ENCODE measurements around the gene NAPB.

The NAPB gene

DNA sequence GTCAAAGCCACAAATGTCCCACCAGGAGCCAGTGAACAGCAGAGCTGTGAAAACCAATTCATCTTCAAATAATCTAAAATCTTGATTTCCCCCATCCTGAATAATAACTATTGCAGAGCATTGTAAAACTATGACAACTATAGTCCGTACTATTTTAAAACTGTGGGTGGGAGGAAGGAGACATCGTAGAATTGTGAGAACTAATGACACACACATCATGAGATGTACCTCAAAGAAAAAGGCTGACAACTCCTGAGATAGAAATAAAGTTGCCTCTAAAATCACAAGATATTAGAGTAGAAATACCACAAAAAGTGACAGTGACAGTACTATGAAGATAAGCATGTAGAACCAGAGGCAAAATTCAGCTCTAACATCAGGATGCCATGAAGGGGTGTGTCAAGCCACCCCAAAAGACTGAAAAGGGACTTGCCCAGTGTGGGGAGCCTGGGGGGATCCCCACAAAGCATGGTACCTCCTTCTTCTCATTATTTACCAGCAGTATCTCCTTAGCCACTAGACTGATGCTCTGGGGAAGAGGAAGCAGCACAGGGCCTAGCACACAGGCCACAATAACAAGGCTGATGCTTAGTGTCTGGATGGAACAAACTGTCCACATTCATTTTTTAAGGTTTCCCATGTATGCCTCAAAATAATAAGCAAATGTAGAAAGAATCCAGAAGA lies 13.4 kb downstream of the NAPB start:
- Histone ChIP-seq H3K9me3 (ENCODE audit: control insufficient read depth in 2 of 2, low read length in 2 of 2) (no peaks in the 10 kb centered on the region), H3K36me3 (ENCODE audit: control insufficient read depth in 2 of 2, insufficient read depth in 2 of 2, low read length in 2 of 2) (no peaks in the 10 kb centered on the region), H3K4me1 (ENCODE audit: control insufficient read depth in 2 of 2, insufficient read depth in 2 of 2, low read length in 2 of 2) (no peaks in the 10 kb centered on the region), H3K27ac (ENCODE audit: low read depth in 2 of 2, low read length in 2 of 2) (no peak overlapping the region), H3K9ac (ENCODE audit: low read depth in 1 of 2, low read length in 2 of 2) (no peak overlapping the region), H3K27me3 (ENCODE audit: control insufficient read depth in 2 of 2, insufficient read depth in 2 of 2, low read length in 2 of 2) (no peaks in the 10 kb centered on the region), H3K4me3 (ENCODE audit: low read length in 2 of 2) (no peak overlapping the region)

- Histone ChIP-seq H3K36me3 (ENCODE audit: control insufficient read depth in 2 of 2, insufficient read depth in 2 of 2, low read length in 2 of 2) (no peaks in the 10 kb centered on the region), H3K27me3 (ENCODE audit: control insufficient read depth in 2 of 2, insufficient read depth in 2 of 2, low read length in 2 of 2) (no peaks in the 10 kb centered on the region), H3K4me3 (ENCODE audit: low read length in 2 of 2) (no peak overlapping the region), H3K27ac (ENCODE audit: low read depth in 2 of 2, low read length in 2 of 2) (no peak overlapping the region), H3K9me3 (ENCODE audit: control insufficient read depth in 2 of 2, low read length in 2 of 2) (no peaks in the 10 kb centered on the region), H3K9ac (ENCODE audit: low read depth in 1 of 2, low read length in 2 of 2) (no peak overlapping the region), H3K4me1 (ENCODE audit: control insufficient read depth in 2 of 2, insufficient read depth in 2 of 2, low read length in 2 of 2) (no peaks in the 10 kb centered on the region)
These were observed 14.4 kb downstream of the NAPB start for GRCh38 chr20:23406880-23407279.

- Histone ChIP-seq H3K4me3 (ENCODE audit: low read length in 2 of 2) (no peak overlapping the region), H3K36me3 (ENCODE audit: control insufficient read depth in 2 of 2, insufficient read depth in 2 of 2, low read length in 2 of 2) (peaks cover 0 to 4% of the 10 kb centered on the region in 2 donors), H3K9me3 (ENCODE audit: control insufficient read depth in 2 of 2, low read length in 2 of 2) (no peaks in the 10 kb centered on the region), H3K27me3 (ENCODE audit: control insufficient read depth in 2 of 2, insufficient read depth in 2 of 2, low read length in 2 of 2) (no peaks in the 10 kb centered on the region), H3K4me1 (ENCODE audit: control insufficient read depth in 2 of 2, insufficient read depth in 2 of 2, low read length in 2 of 2) (no peaks in the 10 kb centered on the region), H3K27ac (ENCODE audit: low read depth in 2 of 2, low read length in 2 of 2) (no peak overlapping the region), H3K9ac (ENCODE audit: low read depth in 1 of 2, low read length in 2 of 2) (no peak overlapping the region)
These were observed 17.1 kb downstream of the NAPB start for GRCh38 chr20:23404196-23404595.

GRCh38 chr20:23403751-23404150 lies 17.5 kb downstream of the NAPB start:
- Histone ChIP-seq H3K27me3 (ENCODE audit: control insufficient read depth in 2 of 2, insufficient read depth in 2 of 2, low read length in 2 of 2) (no peaks in the 10 kb centered on the region), H3K4me3 (ENCODE audit: low read length in 2 of 2) (no peak overlapping the region), H3K9me3 (ENCODE audit: control insufficient read depth in 2 of 2, low read length in 2 of 2) (no peaks in the 10 kb centered on the region), H3K27ac (ENCODE audit: low read depth in 2 of 2, low read length in 2 of 2) (no peak overlapping the region), H3K36me3 (ENCODE audit: control insufficient read depth in 2 of 2, insufficient read depth in 2 of 2, low read length in 2 of 2) (peaks cover 0 to 4% of the 10 kb centered on the region in 2 donors), H3K9ac (ENCODE audit: low read depth in 1 of 2, low read length in 2 of 2) (no peak overlapping the region), H3K4me1 (ENCODE audit: control insufficient read depth in 2 of 2, insufficient read depth in 2 of 2, low read length in 2 of 2) (no peaks in the 10 kb centered on the region)

DNA sequence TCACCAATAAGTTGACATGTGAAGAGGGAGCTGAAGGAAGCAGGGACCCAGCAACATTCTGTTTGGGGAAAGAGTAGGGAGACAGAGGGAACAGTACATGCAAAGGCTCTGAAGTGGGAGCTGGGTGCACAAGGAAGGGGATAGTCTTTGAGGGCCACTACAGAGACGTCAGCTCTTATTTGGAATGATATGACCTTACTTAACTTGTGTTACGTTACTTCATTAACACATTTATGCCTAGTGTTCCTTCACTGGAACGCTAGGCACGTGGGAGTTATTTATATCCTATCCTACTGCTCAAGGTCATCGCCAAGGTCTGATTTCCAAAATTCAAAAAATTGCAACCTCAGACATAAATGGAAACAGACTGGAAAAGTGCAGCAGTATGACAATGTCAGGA lies 20.2 kb downstream of the NAPB start:
- no peak overlapping the region for H3K9ac ChIP-seq (ENCODE audit: low read depth in 1 of 2, low read length in 2 of 2)
- H3K27ac ChIP-seq (ENCODE audit: low read depth in 2 of 2, low read length in 2 of 2), result no peak overlapping the region
- H3K9me3 ChIP-seq (ENCODE audit: control insufficient read depth in 2 of 2, low read length in 2 of 2), result no peaks in the 10 kb centered on the region
- H3K27me3 ChIP-seq (ENCODE audit: control insufficient read depth in 2 of 2, insufficient read depth in 2 of 2, low read length in 2 of 2), result no peaks in the 10 kb centered on the region
- H3K4me1 ChIP-seq (ENCODE audit: control insufficient read depth in 2 of 2, insufficient read depth in 2 of 2, low read length in 2 of 2), result no peaks in the 10 kb centered on the region
- H3K36me3 ChIP-seq (ENCODE audit: control insufficient read depth in 2 of 2, insufficient read depth in 2 of 2, low read length in 2 of 2), result peaks cover 4% of the 10 kb centered on the region in 2 donors
- H3K4me3 ChIP-seq (ENCODE audit: low read length in 2 of 2), result no peak overlapping the region

DNA sequence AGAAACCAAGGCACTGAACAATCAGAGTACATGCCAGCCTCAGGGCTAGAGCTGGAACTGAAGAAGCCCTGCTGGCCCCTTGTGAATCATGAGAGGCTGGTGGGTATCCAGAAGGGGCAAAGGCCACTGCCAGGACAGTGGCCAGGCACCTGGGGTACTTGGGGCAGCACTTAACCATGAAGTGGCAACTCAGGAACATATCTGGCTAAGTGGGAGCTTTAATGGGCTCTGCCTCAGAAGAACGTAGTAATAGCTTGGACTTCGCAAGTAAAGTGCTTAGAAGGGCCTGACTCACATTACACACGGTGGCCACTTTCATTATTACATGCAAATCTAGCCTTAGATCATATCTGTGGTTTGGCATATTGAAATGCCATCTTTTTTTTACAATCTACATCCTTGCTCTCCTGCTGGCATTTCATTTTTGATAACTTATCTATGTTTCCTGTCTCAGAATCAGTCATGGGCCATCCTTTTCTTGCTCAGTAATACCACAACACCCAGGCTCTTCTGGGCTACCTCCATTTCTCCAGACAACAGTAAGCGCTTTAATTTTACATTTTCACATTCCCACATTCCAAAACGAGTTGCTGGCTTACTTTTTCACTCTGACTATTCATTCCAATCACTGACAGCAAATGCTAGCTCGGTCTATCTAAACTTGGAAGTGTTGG lies 21.6 kb downstream of the NAPB start:
- H3K27ac ChIP-seq (ENCODE audit: low read depth in 2 of 2, low read length in 2 of 2), result no peak overlapping the region

DNA sequence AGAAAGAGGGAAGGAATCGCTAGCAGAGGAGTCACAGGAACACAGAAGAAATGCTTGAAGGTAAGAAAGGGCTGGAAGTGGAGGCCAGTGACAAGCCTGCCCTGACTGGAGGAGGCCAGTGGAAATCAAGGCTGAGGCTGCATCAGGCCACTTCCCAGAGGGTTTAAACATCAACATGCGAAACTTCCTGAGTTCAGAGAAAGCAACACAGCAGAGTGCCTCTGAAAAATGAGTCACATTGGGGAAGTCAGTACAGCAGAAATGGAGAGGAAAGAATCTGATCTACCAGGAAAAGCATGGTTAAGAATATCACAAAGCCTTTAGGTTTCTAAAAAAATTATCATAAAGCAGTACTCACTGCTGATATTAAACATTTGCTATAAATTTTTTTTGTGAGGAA lies 23.3 kb downstream of the NAPB start:
- Histone ChIP-seq H3K27me3 (ENCODE audit: control insufficient read depth in 2 of 2, insufficient read depth in 2 of 2, low read length in 2 of 2) (no peaks in the 10 kb centered on the region), H3K36me3 (ENCODE audit: control insufficient read depth in 2 of 2, insufficient read depth in 2 of 2, low read length in 2 of 2) (peaks cover 25% of the 10 kb centered on the region in 2 donors), H3K27ac (ENCODE audit: low read depth in 2 of 2, low read length in 2 of 2) (no peak overlapping the region), H3K9ac (ENCODE audit: low read depth in 1 of 2, low read length in 2 of 2) (no peak overlapping the region), H3K4me3 (ENCODE audit: low read length in 2 of 2) (no peak overlapping the region), H3K9me3 (ENCODE audit: control insufficient read depth in 2 of 2, low read length in 2 of 2) (no peaks in the 10 kb centered on the region), H3K4me1 (ENCODE audit: control insufficient read depth in 2 of 2, insufficient read depth in 2 of 2, low read length in 2 of 2) (no peaks in the 10 kb centered on the region)

More for the DNA sequence above, 21.6 kb downstream of the NAPB start:
- Histone ChIP-seq H3K27me3 (ENCODE audit: control insufficient read depth in 2 of 2, insufficient read depth in 2 of 2, low read length in 2 of 2) (no peaks in the 10 kb centered on the region), H3K4me3 (ENCODE audit: low read length in 2 of 2) (no peak overlapping the region), H3K9ac (ENCODE audit: low read depth in 1 of 2, low read length in 2 of 2) (no peak overlapping the region), H3K9me3 (ENCODE audit: control insufficient read depth in 2 of 2, low read length in 2 of 2) (no peaks in the 10 kb centered on the region), H3K36me3 (ENCODE audit: control insufficient read depth in 2 of 2, insufficient read depth in 2 of 2, low read length in 2 of 2) (peaks cover 8% of the 10 kb centered on the region in 2 donors), H3K4me1 (ENCODE audit: control insufficient read depth in 2 of 2, insufficient read depth in 2 of 2, low read length in 2 of 2) (no peaks in the 10 kb centered on the region)

DNA sequence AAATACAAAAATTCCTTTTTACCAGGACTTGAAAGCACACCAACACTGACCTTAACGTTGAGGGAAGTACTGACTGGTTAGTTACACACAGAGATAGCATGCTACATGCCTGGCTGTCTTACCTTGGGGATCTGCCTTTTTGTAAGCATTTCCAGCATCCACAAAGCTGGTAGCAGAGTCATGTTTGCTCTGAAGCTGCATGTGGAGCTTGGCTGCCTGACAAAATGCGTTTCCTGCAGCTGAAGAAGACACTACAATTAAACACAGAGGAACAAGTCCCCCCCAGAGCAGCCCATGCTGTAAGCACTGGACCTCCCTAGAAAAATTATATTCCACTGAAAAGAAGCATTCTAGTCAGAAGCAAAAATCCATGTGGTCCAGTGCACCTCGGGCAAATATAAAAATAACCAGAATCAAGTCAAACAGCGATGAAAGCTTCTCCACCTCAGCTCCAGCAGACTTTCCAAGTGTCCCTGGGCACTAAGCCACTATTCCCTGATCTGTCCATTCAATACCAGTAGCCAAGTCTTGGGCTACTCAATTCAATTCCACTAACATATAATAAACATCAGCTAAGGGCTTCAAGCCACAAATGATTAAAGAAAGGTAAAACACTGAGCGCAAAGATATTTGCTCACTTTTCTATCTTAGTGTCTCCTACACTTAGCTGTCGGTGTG lies 24.2 kb downstream of the NAPB start:
- H3K9me3 ChIP-seq (ENCODE audit: control insufficient read depth in 2 of 2, low read length in 2 of 2), result no peaks in the 10 kb centered on the region
- H3K27ac ChIP-seq (ENCODE audit: low read depth in 2 of 2, low read length in 2 of 2), result no peak overlapping the region
- H3K4me3 ChIP-seq (ENCODE audit: low read length in 2 of 2), result no peak overlapping the region
- no peaks in the 10 kb centered on the region for H3K4me1 ChIP-seq (ENCODE audit: control insufficient read depth in 2 of 2, insufficient read depth in 2 of 2, low read length in 2 of 2)
- peaks cover 25 to 27% of the 10 kb centered on the region in 2 donors for H3K36me3 ChIP-seq (ENCODE audit: control insufficient read depth in 2 of 2, insufficient read depth in 2 of 2, low read length in 2 of 2)
- H3K27me3 ChIP-seq (ENCODE audit: control insufficient read depth in 2 of 2, insufficient read depth in 2 of 2, low read length in 2 of 2), result no peaks in the 10 kb centered on the region
- H3K9ac ChIP-seq (ENCODE audit: low read depth in 1 of 2, low read length in 2 of 2), result no peak overlapping the region

DNA sequence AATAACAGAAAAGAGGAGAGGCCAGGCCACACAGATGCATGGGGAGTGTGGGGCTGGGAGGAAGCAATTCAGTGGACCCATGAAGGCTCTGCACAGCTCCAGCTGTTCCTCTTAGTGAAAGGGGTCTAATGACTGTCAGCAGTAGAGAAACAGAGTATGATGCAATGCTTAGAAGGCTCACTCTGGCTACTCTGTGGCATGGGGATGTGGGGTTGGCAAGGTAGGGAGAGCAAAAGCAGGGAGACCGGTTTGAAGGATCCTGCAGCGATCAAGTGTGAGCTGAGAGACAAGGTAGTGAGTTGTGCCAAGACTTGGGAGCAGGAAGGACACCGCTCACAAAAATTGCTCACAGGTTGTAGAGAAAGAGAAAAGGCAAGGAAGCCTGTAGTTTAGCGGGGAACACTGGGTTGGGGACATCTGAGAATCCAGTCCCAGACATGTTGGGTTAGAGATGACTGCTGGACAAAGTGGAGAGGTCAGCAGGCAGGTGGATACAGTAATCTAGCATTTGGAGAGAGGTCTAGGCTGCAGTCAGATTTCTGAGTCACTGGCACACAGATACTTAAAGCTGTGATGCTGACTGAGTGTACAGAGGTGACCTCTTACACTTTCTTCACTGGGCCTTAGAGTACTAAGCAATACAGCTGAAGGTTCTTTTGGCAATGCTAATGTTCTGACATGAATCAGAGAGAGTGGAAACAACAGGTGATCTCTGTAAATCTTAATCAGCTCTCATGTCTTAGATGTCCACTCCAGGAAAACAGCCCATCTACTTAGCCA lies 27.1 kb downstream of the NAPB start:
- H3K4me1 ChIP-seq (ENCODE audit: control insufficient read depth in 2 of 2, insufficient read depth in 2 of 2, low read length in 2 of 2), result no peaks in the 10 kb centered on the region
- no peak overlapping the region for H3K4me3 ChIP-seq (ENCODE audit: low read length in 2 of 2)
- peaks cover 29 to 33% of the 10 kb centered on the region in 2 donors for H3K36me3 ChIP-seq (ENCODE audit: control insufficient read depth in 2 of 2, insufficient read depth in 2 of 2, low read length in 2 of 2)
- H3K9me3 ChIP-seq (ENCODE audit: control insufficient read depth in 2 of 2, low read length in 2 of 2), result no peaks in the 10 kb centered on the region
- no peak overlapping the region for H3K27ac ChIP-seq (ENCODE audit: low read depth in 2 of 2, low read length in 2 of 2)
- no peak overlapping the region for H3K9ac ChIP-seq (ENCODE audit: low read depth in 1 of 2, low read length in 2 of 2)
- H3K27me3 ChIP-seq (ENCODE audit: control insufficient read depth in 2 of 2, insufficient read depth in 2 of 2, low read length in 2 of 2), result no peaks in the 10 kb centered on the region

All from mucosa of rectum (tissue), 2 donors.